ENCODE results near the gene C1orf141. TPM values are rescaled to one million over a fixed set of nuclear protein-coding genes. Genes with fewer than 3 reads are reported as not detected.

Gene C1orf141
- total and polyA plus RNA-seq, 2 of the 8 experiments (the other 6 are each of a cell fraction or from before 2014, with no cell fraction given) = not detected

DNA sequence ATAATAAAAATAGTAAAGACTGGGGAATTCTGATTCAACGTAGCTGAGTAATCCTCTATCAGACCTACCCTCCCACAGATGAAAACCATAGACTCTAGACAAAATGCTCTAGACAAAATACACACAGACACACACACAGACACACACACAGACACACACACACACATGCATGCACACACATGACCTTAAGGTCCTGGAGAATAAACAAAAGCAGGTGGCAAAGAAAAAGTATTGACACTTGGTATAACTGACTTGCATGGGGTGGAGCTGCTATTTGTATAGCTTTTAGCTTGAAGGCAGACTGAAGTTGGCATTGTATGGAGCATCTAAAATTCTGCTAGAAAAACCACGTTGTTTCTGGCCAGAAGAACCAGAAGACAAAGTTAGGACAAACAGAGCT lies 29.3 kb downstream of the C1orf141 start:
- CTCF ChIA-PET (ENCODE audit: partially characterized antibody) = interaction anchor here (0.7 to 1.8 kb wide), 6 partner anchors 14 to 109 kb away, joined by 3 to 6 read pairs (median 3); no protein-coding TSS in a partner anchor

More for the DNA sequence above, 29.3 kb downstream of the C1orf141 start:
- Histone ChIP-seq H2BK5ac (ENCODE audit: low read depth, low read length) (no peak overlapping the region), H3K79me1 (ENCODE audit: low read depth, low read length) (no peaks in the 10 kb centered on the region), H3K23me2 (ENCODE audit: low read depth, low read length) (no peaks in the 10 kb centered on the region; the same call in 1 of the 2 replicates), H3K18ac (ENCODE audit: extremely low read depth, low read length) (no peak overlapping the region), H3K9ac (replicated peaks in 1 of 4; ENCODE audit: extremely low read depth in 1 of 4, low read depth in 3 of 4, low read length in 3 of 4) (no peak overlapping the region), H3K14ac (ENCODE audit: insufficient read length) (no peak overlapping the region), H2BK15ac (ENCODE audit: low read length) (no peak overlapping the region), H4K91ac (replicated peaks; ENCODE audit: insufficient read length, low read length) (no peak overlapping the region), H2AFZ (ENCODE audit: low read length) (no peak overlapping the region; the same call in 1 of the 2 replicates), H3K27ac (ENCODE audit: low read depth, low read length) (no peak overlapping the region), H3K4me3 (ENCODE audit: extremely low read depth in 1 of 4, insufficient read depth in 2 of 4, low read depth in 3 of 4, low read length in 4 of 4) (no peak overlapping the region), H4K20me1 (replicated peaks in 1 of 2; ENCODE audit: control insufficient read depth in 1 of 2, insufficient read depth in 2 of 2, low read length in 2 of 2) (no peaks in the 10 kb centered on the region), H3K79me2 (ENCODE audit: control insufficient read depth in 1 of 2, insufficient read depth in 2 of 2, low read length in 2 of 2) (no peaks in the 10 kb centered on the region), H3K27me3 (replicated peaks in 1 of 4; ENCODE audit: control insufficient read depth in 3 of 4, extremely low read depth in 1 of 4, insufficient read depth in 3 of 4, low read length in 3 of 4) (no peaks in the 10 kb centered on the region), H2BK20ac (ENCODE audit: low read length) (no peak overlapping the region), H2BK12ac (ENCODE audit: low read depth, low read length) (no peak overlapping the region), H3K36me3 (ENCODE audit: control insufficient read depth in 2 of 4, insufficient read depth in 4 of 4, low read length in 3 of 4) (no peaks in the 10 kb centered on the region), H3K23ac (ENCODE audit: insufficient read length) (no peak overlapping the region), H4K8ac (ENCODE audit: extremely low read depth, insufficient read depth, low read length) (no peak overlapping the region), H3K4me2 (ENCODE audit: insufficient read depth in 1 of 2, low read depth in 2 of 2, low read length in 2 of 2) (no peak overlapping the region), H3K4ac (replicated peaks; ENCODE audit: insufficient read length, low read depth, low read length) (no peak overlapping the region), H3K4me1 (replicated peaks in 1 of 4; ENCODE audit: control insufficient read depth in 3 of 4, insufficient read depth in 4 of 4, low read length in 3 of 4) (no peaks in the 10 kb centered on the region), H4K5ac (ENCODE audit: insufficient read length, low read depth, low read length) (no peak overlapping the region), H3K56ac (replicated peaks; ENCODE audit: insufficient read length, low read depth, low read length) (no peak overlapping the region), H3K9me3 (ENCODE audit: insufficient read depth in 2 of 2, low read depth in 1 of 2, low read length in 1 of 2) (no peaks in the 10 kb centered on the region), H2BK120ac (replicated peaks; ENCODE audit: low read depth, low read length) (no peak overlapping the region), H2AK5ac (ENCODE audit: low read depth, low read length) (no peak overlapping the region)
- DNase-seq (ENCODE audit: low read depth in 1 of 2, low spot score in 2 of 2) (no peak), FAIRE-seq (no peak)
- no peak for TF ChIP-seq TAF1 (IDR thresholded peaks at IDR 0.05; ENCODE audit: low read depth, low read length)
- TF ChIP-seq NRF1 (IDR thresholded peaks at IDR 0.05; ENCODE audit: low read depth, low read length) = no peak
- TF ChIP-seq TCF12 (IDR thresholded peaks at IDR 0.05; ENCODE audit: low read depth, low read length) = no peak
- no peak for TF ChIP-seq RBBP5 (IDR thresholded peaks at IDR 0.05; ENCODE audit: borderline replicate concordance, low read depth, low read length)
- no peak for TF ChIP-seq KDM1A (IDR thresholded peaks at IDR 0.05; ENCODE audit: borderline replicate concordance, low read length)
- TF ChIP-seq SUZ12 (IDR thresholded peaks at IDR 0.05; ENCODE audit: low read length) = no peak
- TF ChIP-seq USF2 (IDR thresholded peaks at IDR 0.05; ENCODE audit: low read length) = no peak
- TF ChIP-seq BCL11A (IDR thresholded peaks at IDR 0.05; ENCODE audit: low read depth in 2 of 2, low read length in 2 of 2) = no peak
- TF ChIP-seq BRCA1 (IDR thresholded peaks at IDR 0.05; ENCODE audit: low read depth, low read length) = no peak
- TF ChIP-seq TEAD4 (IDR thresholded peaks at IDR 0.05; ENCODE audit: low read depth, low read length) = no peak
- TF ChIP-seq MAFK (IDR thresholded peaks at IDR 0.05; ENCODE audit: low read depth, low read length) = no peak
- TF ChIP-seq CTBP2 (IDR thresholded peaks at IDR 0.05; ENCODE audit: borderline replicate concordance, insufficient read depth, insufficient read length, low read length) = no peak
- TF ChIP-seq HDAC6 (IDR thresholded peaks at IDR 0.05; ENCODE audit: low read depth, low read length) = no peak
- POLR2A ChIA-PET (ENCODE audit: partially characterized antibody) = interaction anchor here (1.1 kb wide), 1 partner anchor 52 kb away, joined by 3 read pairs; the partner anchor contains the start of gene SLC35D1
- 95% methylated on average over 2 of the region's 2 CpGs; no CpG with 5 or more reads in 1 of the 2 experiments for WGBS, 2 experiments (ENCODE audit: extremely low coverage in 1 of 2, insufficient coverage in 1 of 2, insufficient read length in 1 of 2, insufficient replicate concordance in 2 of 2, low coverage in 1 of 2, low lambda C conversion rate in 2 of 2, missing lambda C conversion rate in 1 of 2)

Data from H1 (cell line).